ENCODE measurements around the gene SEL1L3.

DNA sequence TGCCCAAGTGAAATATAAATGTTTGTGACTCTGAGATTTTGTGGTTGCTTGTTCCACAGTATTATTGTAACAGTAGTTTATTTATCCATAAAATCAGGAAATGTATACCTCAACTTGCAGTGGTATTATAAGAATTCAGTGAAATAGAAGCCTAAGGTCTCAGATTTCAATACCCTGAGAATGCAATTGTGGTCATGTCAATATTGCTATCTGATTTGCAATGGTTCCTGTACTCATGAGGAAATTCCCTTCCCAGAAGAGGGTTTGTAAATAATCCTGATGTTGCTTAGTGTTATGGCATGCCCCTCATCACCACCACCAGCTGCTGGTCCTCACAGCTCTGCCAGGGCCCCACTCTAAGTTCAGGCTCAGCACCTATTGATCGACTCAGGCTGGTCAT is 139.4 kb downstream of the SEL1L3 start:
- TF ChIP-seq, protein P1, sequence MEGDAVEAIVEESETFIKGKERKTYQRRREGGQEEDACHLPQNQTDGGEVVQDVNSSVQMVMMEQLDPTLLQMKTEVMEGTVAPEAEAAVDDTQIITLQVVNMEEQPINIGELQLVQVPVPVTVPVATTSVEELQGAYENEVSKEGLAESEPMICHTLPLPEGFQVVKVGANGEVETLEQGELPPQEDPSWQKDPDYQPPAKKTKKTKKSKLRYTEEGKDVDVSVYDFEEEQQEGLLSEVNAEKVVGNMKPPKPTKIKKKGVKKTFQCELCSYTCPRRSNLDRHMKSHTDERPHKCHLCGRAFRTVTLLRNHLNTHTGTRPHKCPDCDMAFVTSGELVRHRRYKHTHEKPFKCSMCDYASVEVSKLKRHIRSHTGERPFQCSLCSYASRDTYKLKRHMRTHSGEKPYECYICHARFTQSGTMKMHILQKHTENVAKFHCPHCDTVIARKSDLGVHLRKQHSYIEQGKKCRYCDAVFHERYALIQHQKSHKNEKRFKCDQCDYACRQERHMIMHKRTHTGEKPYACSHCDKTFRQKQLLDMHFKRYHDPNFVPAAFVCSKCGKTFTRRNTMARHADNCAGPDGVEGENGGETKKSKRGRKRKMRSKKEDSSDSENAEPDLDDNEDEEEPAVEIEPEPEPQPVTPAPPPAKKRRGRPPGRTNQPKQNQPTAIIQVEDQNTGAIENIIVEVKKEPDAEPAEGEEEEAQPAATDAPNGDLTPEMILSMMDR (conservative IDR thresholded peaks at IDR 0.05; ENCODE audit: low read length) = no peak
- no peak for TF ChIP-seq EZH2phosphoT487 (IDR thresholded peaks at IDR 0.05; ENCODE audit: borderline replicate concordance, low read depth, low read length)

All from OCI-LY7 (cell line).